Mesothelial cell of epicardium (in vitro differentiated cells): ENCODE measurements around the gene TTLL12. TPM values are rescaled to one million over a fixed set of nuclear protein-coding genes. Genes with fewer than 3 reads are reported as not detected.

Source experiments
- DNase-seq, 2 experiments: peaks; one replicate each; pipeline ENCODE4 v3.0.0; 2021; ENCODE audit warnings: low spot score in 2 of 2; ENCODE audit not compliant: unreplicated experiment in 2 of 2
- H3K27ac Mint-ChIP-seq: 2 replicates; pipeline ENCODE4 v1.8.0; 2021; ENCODE audit warnings: mixed read lengths
- H3K27me3 Mint-ChIP-seq: 2 replicates; pipeline ENCODE4 v1.8.0; 2021; ENCODE audit warnings: low read depth, mixed read lengths
- H3K36me3 Mint-ChIP-seq: 2 replicates; pipeline ENCODE4 v1.8.0; 2021; ENCODE audit warnings: mixed read lengths
- H3K4me1 Mint-ChIP-seq: 2 replicates; pipeline ENCODE4 v1.8.0; 2021; ENCODE audit warnings: mixed read lengths
- H3K4me3 Mint-ChIP-seq: 2 replicates; pipeline ENCODE4 v1.8.0; 2021; ENCODE audit warnings: mild to moderate bottlenecking, moderate library complexity, mixed read lengths
- H3K9me3 Mint-ChIP-seq: 2 replicates; pipeline ENCODE4 v1.8.0; 2021; ENCODE audit warnings: mixed read lengths
- CTCF ChIP-seq: fragments of 200-600 bp; sonication (generic); IDR thresholded peaks from one replicate; pipeline ENCODE4 v1.5.0; 2021; ENCODE audit warnings: antibody characterized with exemption; ENCODE audit not compliant: unreplicated experiment
- total RNA-seq: library from RNA; stranded (reverse); gene quantifications from 3 replicates; pipeline ENCODE4 v1.2.1, GENCODE V29; 2021

The TTLL12 gene
- total RNA-seq, 1 donor from 2014 or later, result 43.5 TPM

GRCh38 chr22:43128116-43128515 is 58.8 kb downstream of the TTLL12 start:
- Mint-ChIP-seq H3K4me1 (peaks cover 26% of the 10 kb centered on the region), H3K27ac (peak overlapping the region; percentile 53), H3K4me3 (no peak overlapping the region), H3K27me3 (no peaks in the 10 kb centered on the region), H3K9me3 (no peaks in the 10 kb centered on the region), H3K36me3 (no peaks in the 10 kb centered on the region)
- DNase-seq, result no peak
- no peak for TF ChIP-seq CTCF

- peak overlapping the region; percentile 89 for H3K27ac Mint-ChIP-seq
- H3K36me3 Mint-ChIP-seq, result no peaks in the 10 kb centered on the region
- H3K4me1 Mint-ChIP-seq, result peaks cover 26% of the 10 kb centered on the region
- TF ChIP-seq CTCF, result no peak
- H3K27me3 Mint-ChIP-seq, result no peaks in the 10 kb centered on the region
- H3K9me3 Mint-ChIP-seq, result no peaks in the 10 kb centered on the region
- H3K4me3 Mint-ChIP-seq, result no peak overlapping the region
- DNase-seq, result no peak
These were observed 59.6 kb downstream of the TTLL12 start for GRCh38 chr22:43127166-43127908.

- H3K27ac Mint-ChIP-seq, result peak overlapping the region; percentile 89
- no peak for DNase-seq
These were observed 60.3 kb downstream of the TTLL12 start for GRCh38 chr22:43126501-43127165.

GRCh38 chr22:43118953-43119458 is 67.9 kb downstream of the TTLL12 start:
- no peak overlapping the region for H3K27ac Mint-ChIP-seq
- no peaks in the 10 kb centered on the region for H3K9me3 Mint-ChIP-seq
- no peak for TF ChIP-seq CTCF

More at GRCh38 chr22:43126501-43127165, 60.3 kb downstream of the TTLL12 start:
- TF ChIP-seq CTCF, result no peak
- Mint-ChIP-seq H3K36me3 (no peaks in the 10 kb centered on the region), H3K27me3 (no peaks in the 10 kb centered on the region), H3K9me3 (no peaks in the 10 kb centered on the region), H3K4me3 (no peak overlapping the region), H3K4me1 (peaks cover 26% of the 10 kb centered on the region)

GRCh38 chr22:43118024-43118849 is 68.7 kb downstream of the TTLL12 start:
- no peak for TF ChIP-seq CTCF
- Mint-ChIP-seq H3K4me1 (peaks cover 5% of the 10 kb centered on the region), H3K9me3 (no peaks in the 10 kb centered on the region), H3K4me3 (no peak overlapping the region), H3K27me3 (peaks cover 3% of the 10 kb centered on the region), H3K27ac (no peak overlapping the region), H3K36me3 (no peaks in the 10 kb centered on the region)
- DNase-seq, result no peak

More at GRCh38 chr22:43118953-43119458, 67.9 kb downstream of the TTLL12 start:
- Mint-ChIP-seq H3K36me3 (no peaks in the 10 kb centered on the region), H3K4me3 (no peak overlapping the region), H3K27me3 (no peaks in the 10 kb centered on the region), H3K4me1 (peaks cover 1% of the 10 kb centered on the region)
- no peak for DNase-seq
